LNCaP clone FGC (cell line): ENCODE results near the gene NUBPL.
"Not testable (repeated sequence)": the region's sequence is repeated elsewhere in the genome, so short reads cannot be mapped to it uniquely, and the experiment has no call there.

Experiments used
- DNase-seq: peaks from one replicate; pipeline ENCODE4 v3.0.0-alpha.2; 2011; ENCODE audit warnings: low read depth
- H3K4me3 ChIP-seq: 2 replicates; pipeline ENCODE4 v1.5.1; 2011; ENCODE audit warnings: mild to moderate bottlenecking, low read depth, low read length, control low read depth
- CTCF ChIP-seq: IDR thresholded peaks from 2 replicates; pipeline ENCODE4 v1.5.1; 2012; ENCODE audit warnings: mild to moderate bottlenecking; ENCODE audit not compliant: control insufficient read depth, insufficient read depth; ENCODE audit errors: extremely low read depth

Gene NUBPL

GRCh38 chr14:31702130-31702529, 140.9 kb downstream of the NUBPL start:
- no peak for DNase-seq
- no peak overlapping the region for H3K4me3 ChIP-seq
- no peak for TF ChIP-seq CTCF

- DNase-seq: no peak
- H3K4me3 ChIP-seq: no peak overlapping the region
- TF ChIP-seq CTCF: no peak
Observed at GRCh38 chr14:31703056-31703455, 141.9 kb downstream of the NUBPL start.

GRCh38 chr14:31705731-31706130, 144.5 kb downstream of the NUBPL start:
- no peak for TF ChIP-seq CTCF

GRCh38 chr14:31708661-31709060, 147.5 kb downstream of the NUBPL start:
- not testable (repeated sequence) for DNase-seq

More at GRCh38 chr14:31705731-31706130, 144.5 kb downstream of the NUBPL start:
- no peak overlapping the region for H3K4me3 ChIP-seq
- no peak for DNase-seq

GRCh38 chr14:31712244-31713127, 151.3 kb downstream of the NUBPL start:
- DNase-seq: no peak
- no peak for TF ChIP-seq CTCF
- no peak overlapping the region for H3K4me3 ChIP-seq

More at GRCh38 chr14:31708661-31709060, 147.5 kb downstream of the NUBPL start:
- not testable (repeated sequence) for H3K4me3 ChIP-seq

- TF ChIP-seq CTCF: no peak
- DNase-seq: no peak
- H3K4me3 ChIP-seq: no peak overlapping the region
Observed at GRCh38 chr14:31716208-31716607, 155.0 kb downstream of the NUBPL start.

- H3K4me3 ChIP-seq: no peak overlapping the region
- DNase-seq: no peak
- no peak for TF ChIP-seq CTCF
Observed at GRCh38 chr14:31717294-31718085, 156.3 kb downstream of the NUBPL start.
